ENCODE measurements around the gene SRPX2. TPM values are rescaled to one million over a fixed set of nuclear protein-coding genes. Genes with fewer than 3 reads are reported as not detected.

Gene SRPX2
- total RNA-seq, 6 donors from 2014 or later = 14.6 to 39.8 (median 23.4) TPM

DNA sequence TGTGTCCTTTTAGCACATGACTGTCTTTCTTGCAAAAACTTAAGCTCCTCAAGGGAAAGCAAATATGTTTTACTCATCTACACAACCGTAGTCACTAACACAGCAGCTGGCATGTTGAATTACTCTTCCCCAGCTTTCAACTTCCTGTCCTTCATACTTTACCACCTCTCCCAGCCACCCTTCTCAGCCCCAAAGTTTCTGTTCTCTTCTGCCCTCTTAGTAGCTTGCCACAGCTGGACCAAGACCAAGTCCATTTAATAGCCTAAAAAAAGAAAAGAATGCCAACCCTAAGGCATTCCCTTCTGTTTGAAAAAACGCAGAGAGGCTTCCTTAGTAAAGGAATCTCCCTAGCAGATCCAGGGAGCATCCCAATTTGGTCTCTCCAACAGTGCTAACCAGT lies 36.8 kb downstream of the SRPX2 start:
- 39 to 52% methylated on average over 2 of the region's 2 CpGs for WGBS, 2 donors
- no peaks in the 10 kb centered on the region for H3K4me1 ChIP-seq
- no peak overlapping the region for H3K27ac ChIP-seq
- H3K36me3 ChIP-seq = no peaks in the 10 kb centered on the region
- TF ChIP-seq POLR2A (IDR thresholded peaks at IDR 0.05) (no peak), POLR2AphosphoS5 (IDR thresholded peaks at IDR 0.05) (no peak), EP300 (IDR thresholded peaks at IDR 0.05) (no peak)
- TF ChIP-seq, protein P1, sequence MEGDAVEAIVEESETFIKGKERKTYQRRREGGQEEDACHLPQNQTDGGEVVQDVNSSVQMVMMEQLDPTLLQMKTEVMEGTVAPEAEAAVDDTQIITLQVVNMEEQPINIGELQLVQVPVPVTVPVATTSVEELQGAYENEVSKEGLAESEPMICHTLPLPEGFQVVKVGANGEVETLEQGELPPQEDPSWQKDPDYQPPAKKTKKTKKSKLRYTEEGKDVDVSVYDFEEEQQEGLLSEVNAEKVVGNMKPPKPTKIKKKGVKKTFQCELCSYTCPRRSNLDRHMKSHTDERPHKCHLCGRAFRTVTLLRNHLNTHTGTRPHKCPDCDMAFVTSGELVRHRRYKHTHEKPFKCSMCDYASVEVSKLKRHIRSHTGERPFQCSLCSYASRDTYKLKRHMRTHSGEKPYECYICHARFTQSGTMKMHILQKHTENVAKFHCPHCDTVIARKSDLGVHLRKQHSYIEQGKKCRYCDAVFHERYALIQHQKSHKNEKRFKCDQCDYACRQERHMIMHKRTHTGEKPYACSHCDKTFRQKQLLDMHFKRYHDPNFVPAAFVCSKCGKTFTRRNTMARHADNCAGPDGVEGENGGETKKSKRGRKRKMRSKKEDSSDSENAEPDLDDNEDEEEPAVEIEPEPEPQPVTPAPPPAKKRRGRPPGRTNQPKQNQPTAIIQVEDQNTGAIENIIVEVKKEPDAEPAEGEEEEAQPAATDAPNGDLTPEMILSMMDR (IDR thresholded peaks at IDR 0.05) = no peak
- ATAC-seq (ENCODE audit: low FRiP score in 2 of 2) (no peak), DNase-seq (no peak)
- no peaks in the 10 kb centered on the region for H3K27me3 ChIP-seq
- no peaks in the 10 kb centered on the region for H3K9me3 ChIP-seq
- no peak overlapping the region for H3K4me3 ChIP-seq

DNA sequence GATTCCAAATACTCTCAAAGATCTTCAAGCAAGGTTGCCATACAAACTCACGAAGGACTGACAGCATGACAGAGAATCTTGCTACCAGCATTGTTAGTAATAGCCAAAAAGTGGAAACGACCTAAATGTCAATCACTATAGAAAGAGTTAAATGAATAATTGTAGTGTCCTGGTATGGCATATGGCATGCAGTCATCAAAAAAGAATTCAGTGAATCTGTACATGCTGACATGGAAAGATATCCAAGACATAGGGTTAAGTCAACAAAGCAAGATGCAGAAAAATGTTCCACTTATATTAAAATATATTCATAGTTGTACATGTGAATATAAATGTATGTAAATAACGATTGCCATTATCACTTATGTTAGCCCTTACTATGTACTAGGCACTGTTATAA lies 37.6 kb downstream of the SRPX2 start:
- Histone ChIP-seq H3K36me3 (no peaks in the 10 kb centered on the region), H3K9me3 (no peaks in the 10 kb centered on the region), H3K27ac (no peak overlapping the region), H3K4me1 (no peaks in the 10 kb centered on the region), H3K27me3 (no peaks in the 10 kb centered on the region), H3K4me3 (no peak overlapping the region)
- TF ChIP-seq, protein P1 (IDR thresholded peaks at IDR 0.05) = no peak
- TF ChIP-seq POLR2AphosphoS5 (IDR thresholded peaks at IDR 0.05) (no peak), EP300 (IDR thresholded peaks at IDR 0.05) (no peak), POLR2A (IDR thresholded peaks at IDR 0.05) (no peak)
- DNase-seq = no peak
- 60 to 88% methylated on average over 3 of the region's 3 CpGs for WGBS, 2 donors
- no peak for ATAC-seq (ENCODE audit: low FRiP score in 2 of 2)

DNA sequence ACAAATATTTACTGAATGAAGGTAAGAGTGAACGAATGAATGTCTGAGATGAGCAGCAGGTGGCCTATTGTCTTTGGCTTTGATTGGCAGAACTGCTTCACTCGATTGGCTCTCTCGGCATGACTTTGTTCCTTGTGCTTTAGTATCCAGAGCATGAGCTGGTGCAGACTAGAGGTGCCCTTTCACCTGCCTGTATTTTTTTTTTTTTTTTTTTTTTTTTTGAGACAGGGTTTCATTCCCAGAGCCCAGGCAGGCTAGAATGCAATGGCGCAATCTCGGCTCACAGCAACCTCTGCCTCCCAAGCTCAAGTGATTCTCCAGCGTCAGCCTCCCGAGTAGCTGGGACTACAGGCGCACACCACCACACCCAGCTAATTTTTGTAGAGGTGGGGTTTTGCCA lies 38.9 kb downstream of the SRPX2 start:
- H3K27me3 ChIP-seq = no peaks in the 10 kb centered on the region
- no peaks in the 10 kb centered on the region for H3K36me3 ChIP-seq
- 76 to 81% methylated on average over 6 to 8 of the region's 8 CpGs for WGBS, 2 donors
- TF ChIP-seq, protein P1 (IDR thresholded peaks at IDR 0.05) = no peak
- no peak for TF ChIP-seq POLR2A (IDR thresholded peaks at IDR 0.05)
- TF ChIP-seq EP300 (IDR thresholded peaks at IDR 0.05) = no peak
- no peak overlapping the region for H3K27ac ChIP-seq
- no peak for ATAC-seq (ENCODE audit: low FRiP score in 2 of 2)
- no peaks in the 10 kb centered on the region for H3K9me3 ChIP-seq
- no peak for DNase-seq
- no peaks in the 10 kb centered on the region for H3K4me1 ChIP-seq
- H3K4me3 ChIP-seq = no peak overlapping the region

GRCh38 chrX:100685284-100685996 lies 41.4 kb downstream of the SRPX2 start:
- H3K4me3 ChIP-seq = no peak overlapping the region
- peak in 1 of 2 donors; percentile 57 for DNase-seq
- ATAC-seq (ENCODE audit: low FRiP score in 2 of 2) = peak; percentile 72 to 91
- TF ChIP-seq, protein P1 (IDR thresholded peaks at IDR 0.05) = peak; percentile 74 to 93 (median 84)
- no peak for TF ChIP-seq EP300 (IDR thresholded peaks at IDR 0.05)
- no peaks in the 10 kb centered on the region for H3K27me3 ChIP-seq
- 27 to 54% methylated on average over 4 to 5 of the region's 5 CpGs for WGBS, 2 donors
- no peaks in the 10 kb centered on the region for H3K9me3 ChIP-seq
- H3K36me3 ChIP-seq = peaks cover 0 to 1% (median 0%) of the 10 kb centered on the region in 4 donors
- H3K27ac ChIP-seq = no peak overlapping the region
- H3K4me1 ChIP-seq = no peaks in the 10 kb centered on the region

DNA sequence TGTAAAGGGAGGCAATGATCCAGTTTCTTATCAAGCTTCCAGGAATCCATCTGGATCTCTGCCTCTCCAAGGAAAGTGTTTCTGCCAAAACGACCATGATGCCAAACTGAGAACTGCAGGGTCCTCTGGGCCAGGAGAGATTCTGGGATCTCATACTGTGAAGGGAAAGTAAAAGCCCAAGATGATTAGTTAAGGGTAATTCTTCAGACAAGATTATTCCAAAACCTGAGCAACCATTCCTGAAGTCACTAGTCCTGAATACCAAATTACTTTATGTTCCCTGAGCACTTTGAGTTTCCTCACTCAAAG lies 42.0 kb downstream of the SRPX2 start:
- no peak for ATAC-seq (ENCODE audit: low FRiP score in 2 of 2)
- TF ChIP-seq, protein P1 (IDR thresholded peaks at IDR 0.05) = peak in 1 of 6 experiments; percentile 16
- no peak for TF ChIP-seq POLR2A (IDR thresholded peaks at IDR 0.05)
- no peak for DNase-seq
- Histone ChIP-seq H3K27me3 (no peaks in the 10 kb centered on the region), H3K36me3 (peaks cover 0 to 5% (median 0%) of the 10 kb centered on the region in 4 donors), H3K4me3 (no peak overlapping the region), H3K4me1 (no peaks in the 10 kb centered on the region), H3K27ac (no peak overlapping the region), H3K9me3 (no peaks in the 10 kb centered on the region)
- WGBS, 2 donors = 39 to 57% methylated on average over 1 of the region's 1 CpG
